Measurements from ENCODE around the gene IGFBPL1.

The IGFBPL1 gene

GRCh38 chr9:38395653-38396370, 28.4 kb downstream of the IGFBPL1 start:
- Histone ChIP-seq H3K27me3 (ENCODE audit: control insufficient read depth, low read length) (peaks cover 13% of the 10 kb centered on the region), H3K9me3 (ENCODE audit: control insufficient read depth, insufficient read depth, low read length) (no peaks in the 10 kb centered on the region), H3K4me1 (ENCODE audit: control insufficient read depth, low read length) (peaks cover 12% of the 10 kb centered on the region), H3F3A (ENCODE audit: control insufficient read depth, insufficient read depth) (no peaks in the 10 kb centered on the region), H3K4me2 (ENCODE audit: low read length) (no peak overlapping the region), H3K4me3 (ENCODE audit: low read length) (no peak overlapping the region), H3K79me2 (ENCODE audit: control insufficient read depth, low read length) (peaks cover 7% of the 10 kb centered on the region), H3K27ac (ENCODE audit: low read depth, low read length) (no peak overlapping the region), H4K20me1 (ENCODE audit: control insufficient read depth, insufficient read depth, low read depth, low read length) (no peaks in the 10 kb centered on the region), H3K36me3 (ENCODE audit: control insufficient read depth, low read length) (peaks cover 9% of the 10 kb centered on the region), H3K9me2 (replicated peaks; ENCODE audit: control insufficient read depth, low read length) (no peaks in the 10 kb centered on the region)
- no peak for TF ChIP-seq EZH2phosphoT487 (IDR thresholded peaks at IDR 0.05; ENCODE audit: borderline replicate concordance, low read length)
- TF ChIP-seq, protein P1, sequence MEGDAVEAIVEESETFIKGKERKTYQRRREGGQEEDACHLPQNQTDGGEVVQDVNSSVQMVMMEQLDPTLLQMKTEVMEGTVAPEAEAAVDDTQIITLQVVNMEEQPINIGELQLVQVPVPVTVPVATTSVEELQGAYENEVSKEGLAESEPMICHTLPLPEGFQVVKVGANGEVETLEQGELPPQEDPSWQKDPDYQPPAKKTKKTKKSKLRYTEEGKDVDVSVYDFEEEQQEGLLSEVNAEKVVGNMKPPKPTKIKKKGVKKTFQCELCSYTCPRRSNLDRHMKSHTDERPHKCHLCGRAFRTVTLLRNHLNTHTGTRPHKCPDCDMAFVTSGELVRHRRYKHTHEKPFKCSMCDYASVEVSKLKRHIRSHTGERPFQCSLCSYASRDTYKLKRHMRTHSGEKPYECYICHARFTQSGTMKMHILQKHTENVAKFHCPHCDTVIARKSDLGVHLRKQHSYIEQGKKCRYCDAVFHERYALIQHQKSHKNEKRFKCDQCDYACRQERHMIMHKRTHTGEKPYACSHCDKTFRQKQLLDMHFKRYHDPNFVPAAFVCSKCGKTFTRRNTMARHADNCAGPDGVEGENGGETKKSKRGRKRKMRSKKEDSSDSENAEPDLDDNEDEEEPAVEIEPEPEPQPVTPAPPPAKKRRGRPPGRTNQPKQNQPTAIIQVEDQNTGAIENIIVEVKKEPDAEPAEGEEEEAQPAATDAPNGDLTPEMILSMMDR (IDR thresholded peaks at IDR 0.05; ENCODE audit: low read depth, low read length, poor library complexity, severe bottlenecking), result no peak

DNA sequence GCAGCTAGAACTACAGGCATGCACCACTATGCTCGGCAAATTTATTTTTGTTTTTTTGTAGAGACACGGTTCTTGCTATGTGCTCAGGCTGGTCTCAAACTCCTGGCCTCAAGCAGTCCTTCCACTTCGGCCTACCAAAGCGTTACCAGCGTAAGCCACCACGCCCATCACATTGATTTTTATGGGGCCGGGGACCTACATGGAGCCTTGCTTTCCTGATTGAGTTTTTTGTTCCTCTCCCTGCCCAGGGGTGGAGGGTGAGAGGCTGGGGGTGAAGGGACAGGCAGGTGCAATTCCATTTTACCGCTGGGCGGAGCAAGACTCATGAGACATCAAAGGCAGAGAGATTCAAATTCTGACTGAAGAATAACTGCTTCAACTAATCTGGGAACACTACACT, 29.8 kb downstream of the IGFBPL1 start:
- Histone ChIP-seq H3K9me2 (replicated peaks; ENCODE audit: control insufficient read depth, low read length) (no peaks in the 10 kb centered on the region), H3K27ac (ENCODE audit: low read depth, low read length) (no peak overlapping the region), H3K79me2 (ENCODE audit: control insufficient read depth, low read length) (peaks cover 7% of the 10 kb centered on the region), H3K4me3 (ENCODE audit: low read length) (no peak overlapping the region), H3K27me3 (ENCODE audit: control insufficient read depth, low read length) (peaks cover 19% of the 10 kb centered on the region), H4K20me1 (ENCODE audit: control insufficient read depth, insufficient read depth, low read depth, low read length) (no peaks in the 10 kb centered on the region), H3K4me2 (ENCODE audit: low read length) (no peak overlapping the region), H3K9me3 (ENCODE audit: control insufficient read depth, insufficient read depth, low read length) (no peaks in the 10 kb centered on the region), H3F3A (ENCODE audit: control insufficient read depth, insufficient read depth) (no peaks in the 10 kb centered on the region), H3K4me1 (ENCODE audit: control insufficient read depth, low read length) (peaks cover 12% of the 10 kb centered on the region), H3K36me3 (ENCODE audit: control insufficient read depth, low read length) (peaks cover 9% of the 10 kb centered on the region)
- TF ChIP-seq, protein P1 (IDR thresholded peaks at IDR 0.05; ENCODE audit: low read depth, low read length, poor library complexity, severe bottlenecking), result no peak
- TF ChIP-seq EZH2phosphoT487 (IDR thresholded peaks at IDR 0.05; ENCODE audit: borderline replicate concordance, low read length), result no peak

GRCh38 chr9:38393128-38393796, 31.0 kb downstream of the IGFBPL1 start:
- Histone ChIP-seq H3K27me3 (ENCODE audit: control insufficient read depth, low read length) (peaks cover 19% of the 10 kb centered on the region), H4K20me1 (ENCODE audit: control insufficient read depth, insufficient read depth, low read depth, low read length) (no peaks in the 10 kb centered on the region), H3K27ac (ENCODE audit: low read depth, low read length) (no peak overlapping the region), H3K4me2 (ENCODE audit: low read length) (peak overlapping the region; percentile 95), H3F3A (ENCODE audit: control insufficient read depth, insufficient read depth) (no peaks in the 10 kb centered on the region), H3K4me3 (ENCODE audit: low read length) (peak overlapping the region; percentile 93), H3K4me1 (ENCODE audit: control insufficient read depth, low read length) (peaks cover 12% of the 10 kb centered on the region), H3K36me3 (ENCODE audit: control insufficient read depth, low read length) (peaks cover 9% of the 10 kb centered on the region), H3K9me3 (ENCODE audit: control insufficient read depth, insufficient read depth, low read length) (no peaks in the 10 kb centered on the region), H3K79me2 (ENCODE audit: control insufficient read depth, low read length) (peaks cover 7% of the 10 kb centered on the region), H3K9me2 (replicated peaks; ENCODE audit: control insufficient read depth, low read length) (no peaks in the 10 kb centered on the region)
- no peak for TF ChIP-seq EZH2phosphoT487 (IDR thresholded peaks at IDR 0.05; ENCODE audit: borderline replicate concordance, low read length)
- TF ChIP-seq, protein P1 (IDR thresholded peaks at IDR 0.05; ENCODE audit: low read depth, low read length, poor library complexity, severe bottlenecking), result peak; percentile 15
